ENCODE results near the gene OR8G5.
"Not testable (repeated sequence)": the region's sequence is repeated elsewhere in the genome, so short reads cannot be mapped to it uniquely, and the experiment has no call there.

- not testable (repeated sequence) for TF ChIP-seq POLR2AphosphoS5, CTCF (IDR thresholded peaks at IDR 0.05)
Measured at GRCh38 chr11:124270886-124271285, 14.7 kb downstream of the OR8G5 start.
